AG04449 (cell line): ENCODE data around the gene SMAD1.

Experiments
- CTCF ChIA-PET: fragments of 350-600 bp; formaldehyde crosslinking; extraction: SDS; loops from one replicate; lab custom pipeline; 2021; ENCODE audit warnings: antibody characterized with exemption; lab: Yijun Ruan, JAX
- POLR2A ChIA-PET: fragments of 400-600, 350-600 bp; formaldehyde crosslinking; extraction: SDS; loops from one replicate; lab custom pipeline; 2020; ENCODE audit warnings: antibody characterized with exemption, inconsistent platforms; lab: Yijun Ruan, JAX
- DNase-seq: peaks from one replicate; pipeline ENCODE4 v3.0.0-alpha.2; 2010; ENCODE audit warnings: low read depth, low spot score
- H3K4me3 ChIP-seq: 2 replicates; pipeline ENCODE4 v1.5.1; 2011; ENCODE audit warnings: low read depth, mild to moderate bottlenecking, control low read depth, low read length
- TF ChIP-seq, protein P1 (sequence below): IDR thresholded peaks from one replicate; pipeline ENCODE4 v1.5.1; 2011; ENCODE audit warnings: mild to moderate bottlenecking, moderate library complexity, low read length, control low read depth, inconsistent platforms; ENCODE audit not compliant: insufficient read depth; ENCODE audit errors: missing control alignments

The SMAD1 gene

DNA sequence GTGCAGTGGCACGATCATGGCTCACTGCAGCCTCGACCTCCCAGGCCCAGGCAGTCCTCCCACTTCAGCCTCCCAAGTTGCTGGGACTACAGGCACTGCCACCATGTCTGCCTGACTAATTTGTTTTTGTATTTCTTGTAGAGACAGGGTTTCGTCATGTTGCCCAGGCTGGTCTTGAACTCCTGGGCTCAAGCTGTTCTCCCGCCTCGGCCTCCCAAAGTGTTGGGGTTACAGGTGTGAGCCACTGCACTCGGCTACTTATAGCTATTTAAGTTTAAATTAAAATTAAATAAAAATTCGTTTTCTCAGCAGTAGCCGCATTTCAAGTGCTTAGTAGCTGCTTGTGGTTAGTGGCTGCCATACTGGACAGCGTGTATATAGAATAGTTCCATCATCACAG is 3.5 kb downstream of the SMAD1 start:
- DNase-seq = no peak
- CTCF ChIA-PET = interaction anchor here (0.7 to 3.0 kb wide), 4 partner anchors 12 to 252 kb away, joined by 3 to 19 read pairs (median 4); no protein-coding TSS in a partner anchor
- TF ChIP-seq, protein P1, sequence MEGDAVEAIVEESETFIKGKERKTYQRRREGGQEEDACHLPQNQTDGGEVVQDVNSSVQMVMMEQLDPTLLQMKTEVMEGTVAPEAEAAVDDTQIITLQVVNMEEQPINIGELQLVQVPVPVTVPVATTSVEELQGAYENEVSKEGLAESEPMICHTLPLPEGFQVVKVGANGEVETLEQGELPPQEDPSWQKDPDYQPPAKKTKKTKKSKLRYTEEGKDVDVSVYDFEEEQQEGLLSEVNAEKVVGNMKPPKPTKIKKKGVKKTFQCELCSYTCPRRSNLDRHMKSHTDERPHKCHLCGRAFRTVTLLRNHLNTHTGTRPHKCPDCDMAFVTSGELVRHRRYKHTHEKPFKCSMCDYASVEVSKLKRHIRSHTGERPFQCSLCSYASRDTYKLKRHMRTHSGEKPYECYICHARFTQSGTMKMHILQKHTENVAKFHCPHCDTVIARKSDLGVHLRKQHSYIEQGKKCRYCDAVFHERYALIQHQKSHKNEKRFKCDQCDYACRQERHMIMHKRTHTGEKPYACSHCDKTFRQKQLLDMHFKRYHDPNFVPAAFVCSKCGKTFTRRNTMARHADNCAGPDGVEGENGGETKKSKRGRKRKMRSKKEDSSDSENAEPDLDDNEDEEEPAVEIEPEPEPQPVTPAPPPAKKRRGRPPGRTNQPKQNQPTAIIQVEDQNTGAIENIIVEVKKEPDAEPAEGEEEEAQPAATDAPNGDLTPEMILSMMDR = no peak
- POLR2A ChIA-PET = no interaction called here
- H3K4me3 ChIP-seq = no peak overlapping the region

DNA sequence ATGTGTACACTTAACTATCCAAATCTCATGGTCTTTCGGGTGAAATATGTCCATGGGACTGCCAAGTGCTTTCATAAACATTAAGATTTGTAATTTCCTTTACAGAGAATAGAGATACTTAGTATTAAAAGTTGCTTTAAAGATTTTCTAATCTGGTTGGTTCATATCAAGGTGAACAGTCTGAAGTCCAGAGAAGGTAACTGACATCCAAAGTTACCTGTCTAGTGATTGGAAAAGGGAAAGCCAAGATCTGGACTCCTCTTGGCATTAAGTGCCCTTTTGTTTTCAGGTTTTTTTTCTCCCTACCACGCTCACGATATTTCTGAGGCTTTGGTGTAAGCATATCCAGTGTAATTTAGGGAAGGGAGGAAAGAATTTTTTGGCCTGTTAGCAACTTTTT is 5.0 kb downstream of the SMAD1 start:
- TF ChIP-seq, protein P1 = no peak
- DNase-seq = no peak
- H3K4me3 ChIP-seq = no peak overlapping the region
- CTCF ChIA-PET = no interaction called here
- POLR2A ChIA-PET = no interaction called here

DNA sequence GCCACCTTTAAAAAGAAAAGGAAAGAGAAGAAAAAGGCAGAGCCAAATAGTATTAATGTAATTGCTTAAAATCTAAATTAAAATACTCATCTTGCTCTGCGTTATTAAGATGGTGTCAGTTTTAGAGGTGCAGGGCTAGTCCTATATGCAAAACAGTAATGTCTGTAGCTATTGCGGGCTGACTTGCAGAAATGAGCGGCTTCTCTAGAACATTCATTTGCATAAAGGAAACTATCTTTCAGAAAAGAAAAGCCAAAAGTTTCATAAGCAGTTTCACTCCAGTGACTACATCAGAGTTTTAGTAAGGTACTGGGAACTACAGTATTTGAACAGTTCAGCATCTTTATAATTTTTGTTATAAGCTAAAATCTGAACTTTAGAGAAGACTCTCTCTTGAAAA is 6.0 kb downstream of the SMAD1 start:
- CTCF ChIA-PET = interaction anchor here (0.6 kb wide), 1 partner anchor 215 kb away, joined by 3 read pairs; no protein-coding TSS in a partner anchor
- TF ChIP-seq, protein P1 = no peak
- H3K4me3 ChIP-seq = no peak overlapping the region
- no peak for DNase-seq
- POLR2A ChIA-PET = no interaction called here

DNA sequence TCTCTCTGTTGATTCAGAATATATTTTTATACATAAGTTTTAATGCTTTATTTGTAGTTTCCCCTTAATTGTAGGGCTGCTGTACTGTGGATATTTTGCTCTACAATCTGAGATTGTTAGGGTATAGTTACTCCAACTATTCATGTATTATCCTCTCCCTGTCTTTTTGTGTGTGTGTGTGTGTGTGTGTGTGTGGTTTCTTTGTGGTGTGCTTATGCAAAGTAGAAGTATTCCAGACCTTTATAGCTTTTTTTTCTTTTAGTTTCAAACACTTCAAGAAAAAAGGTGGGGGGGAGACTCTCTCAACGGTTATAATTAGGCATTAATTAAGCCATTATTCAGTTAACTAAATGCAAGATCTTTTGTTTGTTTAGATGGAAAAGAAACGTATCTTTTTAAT is 6.7 kb downstream of the SMAD1 start:
- no peak overlapping the region for H3K4me3 ChIP-seq
- CTCF ChIA-PET = no interaction called here
- DNase-seq = no peak
- TF ChIP-seq, protein P1 = no peak
- POLR2A ChIA-PET = no interaction called here

DNA sequence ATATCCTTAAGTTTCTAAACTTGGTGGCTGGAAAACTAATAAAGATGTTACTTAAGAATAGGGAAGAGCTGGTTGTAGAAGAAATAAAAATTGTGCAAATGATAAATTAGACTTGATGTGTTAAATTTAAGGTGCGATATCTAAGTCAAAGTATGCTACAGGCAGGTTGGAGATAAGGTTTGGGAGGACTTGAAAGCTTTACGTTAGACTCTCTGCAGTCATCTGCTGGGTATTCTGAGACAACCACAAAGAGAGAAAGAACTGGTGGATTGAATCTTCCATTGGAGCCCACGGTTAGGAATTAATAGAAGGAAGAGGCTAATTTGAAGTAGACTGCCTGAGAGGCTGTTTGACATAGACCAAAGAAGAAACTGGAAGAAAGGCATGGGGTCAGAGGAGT is 7.9 kb downstream of the SMAD1 start:
- CTCF ChIA-PET = no interaction called here
- H3K4me3 ChIP-seq = no peak overlapping the region
- no peak for DNase-seq
- TF ChIP-seq, protein P1 = no peak
- POLR2A ChIA-PET = no interaction called here

DNA sequence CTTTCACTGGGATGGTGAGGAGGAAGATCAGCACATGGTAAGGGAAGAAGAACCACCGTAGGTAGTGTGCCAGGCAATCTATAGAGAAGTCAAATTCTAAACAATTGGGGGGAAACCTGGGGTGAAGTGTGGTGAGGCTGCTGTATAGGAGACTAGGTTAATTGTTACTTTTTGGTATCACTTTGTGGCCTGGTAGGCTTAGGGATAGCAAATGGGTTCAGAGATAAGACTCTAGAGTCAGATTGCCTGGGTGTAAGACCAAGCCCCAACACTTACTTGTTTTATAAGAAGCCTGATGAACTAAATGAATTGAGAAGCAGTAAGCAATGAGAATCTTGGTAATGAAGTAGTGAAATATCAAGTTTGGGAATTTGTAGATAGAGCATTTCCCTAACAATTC is 8.7 kb downstream of the SMAD1 start:
- ChIA-PET POLR2A (no interaction called here), CTCF (no interaction called here)
- TF ChIP-seq, protein P1 = no peak
- DNase-seq = no peak
- no peak overlapping the region for H3K4me3 ChIP-seq
